Esophagus (tissue), 2 donors: Measurements from ENCODE around the gene KRT13. TPM values are rescaled to one million over a fixed set of nuclear protein-coding genes. Genes with fewer than 3 reads are reported as not detected.

Source experiments
- H3K27ac ChIP-seq, 2 donors: one replicate each; pipeline ENCODE4 v1.5.1; 2013; ENCODE audit warnings: low read depth in 2 of 2, mild to moderate bottlenecking in 2 of 2, inconsistent platforms in 1 of 2, low read length in 1 of 2, moderate library complexity in 1 of 2
- H3K27me3 ChIP-seq, 2 donors: one replicate each; pipeline ENCODE4 v1.6.1; 2013; ENCODE audit warnings: low read length in 2 of 2, control low read depth in 1 of 2, mild to moderate bottlenecking in 1 of 2; ENCODE audit not compliant: insufficient read depth in 2 of 2, control insufficient read depth in 1 of 2
- H3K36me3 ChIP-seq, 2 donors: one replicate each; pipeline ENCODE4 v1.6.1; 2013; ENCODE audit warnings: low read length in 1 of 2; ENCODE audit not compliant: control insufficient read depth in 2 of 2, insufficient read depth in 2 of 2
- H3K4me1 ChIP-seq, 2 donors: one replicate each; pipeline ENCODE4 v1.6.1; 2013; ENCODE audit warnings: low read length in 1 of 2; ENCODE audit not compliant: control insufficient read depth in 2 of 2, insufficient read depth in 2 of 2
- H3K4me3 ChIP-seq, 2 donors: one replicate each; pipeline ENCODE4 v1.5.1; 2013; ENCODE audit warnings: low read length in 2 of 2, mild to moderate bottlenecking in 2 of 2, low read depth in 1 of 2, moderate library complexity in 1 of 2
- H3K9me3 ChIP-seq, 2 donors: one replicate each; pipeline ENCODE4 v1.6.1; 2013; ENCODE audit warnings: mild to moderate bottlenecking in 2 of 2, low read depth in 1 of 2, low read length in 1 of 2, moderate library complexity in 1 of 2; ENCODE audit not compliant: control insufficient read depth in 2 of 2, insufficient read depth in 1 of 2
- WGBS, 2 donors: extraction: QIAGEN DNeasy Blood & Tissue Kit; methylation state at CpG; one replicate each; pipeline ENCODE4 v1.1.7; 2013; 5-methylcytosine and 5-hydroxymethylcytosine counted together
- polyA plus RNA-seq, 2 donors: library from polyadenylated mRNA; stranded (reverse); fragments of 200-250 nt; gene quantifications; one replicate each; pipeline ENCODE4 v1.2.3, GENCODE V29; 2013
- donor health status: healthy with polysubstance abuse.
- donor health status: Bipolar disorder and iron deficiency.

KRT13 gene
- polyA plus RNA-seq, 2 donors: 46,015 to 60,858 TPM

GRCh38 chr17:41503202-41503601 lies 2.2 kb downstream of the KRT13 start:
- H3K9me3 ChIP-seq: no peaks in the 10 kb centered on the region
- 70 to 79% methylated on average over 9 of the region's 9 CpGs for WGBS, 2 donors
- peaks cover 0 to 2% of the 10 kb centered on the region in 2 donors for H3K4me1 ChIP-seq
- H3K36me3 ChIP-seq: peaks cover 0 to 10% of the 10 kb centered on the region in 2 donors
- H3K4me3 ChIP-seq: peak overlapping the region; percentile 56 to 70
- no peaks in the 10 kb centered on the region for H3K27me3 ChIP-seq
- peak overlapping the region; percentile 68 to 93 for H3K27ac ChIP-seq

- H3K4me3 ChIP-seq: peak overlapping the region; percentile 23 to 70
- 51 to 59% methylated on average over 15 of the region's 15 CpGs for WGBS, 2 donors
- no peaks in the 10 kb centered on the region for H3K9me3 ChIP-seq
- peaks cover 0 to 10% of the 10 kb centered on the region in 2 donors for H3K36me3 ChIP-seq
- peak overlapping the region; percentile 63 to 93 for H3K27ac ChIP-seq
- peaks cover 0 to 3% of the 10 kb centered on the region in 2 donors for H3K4me1 ChIP-seq
- no peaks in the 10 kb centered on the region for H3K27me3 ChIP-seq
Observed at GRCh38 chr17:41500131-41500911, 5.1 kb downstream of the KRT13 start.

GRCh38 chr17:41499714-41500113 lies 5.7 kb downstream of the KRT13 start:
- WGBS, 2 donors: 66% methylated on average over 5 of the region's 5 CpGs
- H3K36me3 ChIP-seq: peaks cover 0 to 10% of the 10 kb centered on the region in 2 donors
- no peaks in the 10 kb centered on the region for H3K27me3 ChIP-seq
- no peaks in the 10 kb centered on the region for H3K9me3 ChIP-seq
- peak overlapping the region; percentile 54 to 93 for H3K27ac ChIP-seq
- H3K4me1 ChIP-seq: peaks cover 0 to 3% of the 10 kb centered on the region in 2 donors
- H3K4me3 ChIP-seq: peak overlapping the region; percentile 9 to 32

- H3K27me3 ChIP-seq: no peaks in the 10 kb centered on the region
- 48 to 61% methylated on average over 6 of the region's 6 CpGs for WGBS, 2 donors
- H3K4me3 ChIP-seq: peak overlapping the region in 1 of 2 donors; percentile 24
- peak overlapping the region; percentile 54 to 93 for H3K27ac ChIP-seq
- peaks cover 3% of the 10 kb centered on the region in 2 donors for H3K4me1 ChIP-seq
- H3K36me3 ChIP-seq: peaks cover 0 to 10% of the 10 kb centered on the region in 2 donors
- no peaks in the 10 kb centered on the region for H3K9me3 ChIP-seq
Observed at GRCh38 chr17:41498276-41498675, 7.1 kb downstream of the KRT13 start.

- Histone ChIP-seq H3K27me3 (no peaks in the 10 kb centered on the region), H3K9me3 (no peaks in the 10 kb centered on the region), H3K4me1 (peaks cover 3% of the 10 kb centered on the region in 2 donors), H3K27ac (peak overlapping the region; percentile 0 to 81), H3K4me3 (no peak overlapping the region), H3K36me3 (no peaks in the 10 kb centered on the region)
- WGBS, 2 donors: 46 to 49% methylated on average over 12 of the region's 12 CpGs
Observed at GRCh38 chr17:41496803-41497484, 8.5 kb downstream of the KRT13 start.

GRCh38 chr17:41494524-41494923 lies 10.9 kb downstream of the KRT13 start:
- WGBS, 2 donors: 40 to 53% methylated on average over 2 of the region's 2 CpGs
- no peaks in the 10 kb centered on the region for H3K36me3 ChIP-seq
- peak overlapping the region in 1 of 2 donors; percentile 24 for H3K27ac ChIP-seq

GRCh38 chr17:41492771-41493170 lies 12.6 kb downstream of the KRT13 start:
- H3K27me3 ChIP-seq: no peaks in the 10 kb centered on the region
- no peaks in the 10 kb centered on the region for H3K9me3 ChIP-seq
- peaks cover 3% of the 10 kb centered on the region in 2 donors for H3K4me1 ChIP-seq
- no peaks in the 10 kb centered on the region for H3K36me3 ChIP-seq
- H3K27ac ChIP-seq: no peak overlapping the region
- WGBS, 2 donors: 46 to 47% methylated on average over 4 of the region's 4 CpGs
- no peak overlapping the region for H3K4me3 ChIP-seq

More at GRCh38 chr17:41494524-41494923, 10.9 kb downstream of the KRT13 start:
- Histone ChIP-seq H3K4me3 (no peak overlapping the region), H3K4me1 (peaks cover 3% of the 10 kb centered on the region in 2 donors), H3K27me3 (no peaks in the 10 kb centered on the region), H3K9me3 (no peaks in the 10 kb centered on the region)

- no peak overlapping the region for H3K27ac ChIP-seq
- H3K27me3 ChIP-seq: no peaks in the 10 kb centered on the region
- H3K36me3 ChIP-seq: no peaks in the 10 kb centered on the region
- 66 to 67% methylated on average over 6 of the region's 6 CpGs for WGBS, 2 donors
- no peaks in the 10 kb centered on the region for H3K9me3 ChIP-seq
- H3K4me3 ChIP-seq: no peak overlapping the region
- H3K4me1 ChIP-seq: peaks cover 3% of the 10 kb centered on the region in 2 donors
Observed at GRCh38 chr17:41492351-41492750, 13.1 kb downstream of the KRT13 start.

GRCh38 chr17:41491476-41491875 lies 13.9 kb downstream of the KRT13 start:
- no peaks in the 10 kb centered on the region for H3K27me3 ChIP-seq
- 77 to 81% methylated on average over 2 of the region's 2 CpGs for WGBS, 2 donors
- no peaks in the 10 kb centered on the region for H3K36me3 ChIP-seq
- H3K9me3 ChIP-seq: no peaks in the 10 kb centered on the region
- H3K27ac ChIP-seq: no peak overlapping the region
- H3K4me1 ChIP-seq: peaks cover 3% of the 10 kb centered on the region in 2 donors
- no peak overlapping the region for H3K4me3 ChIP-seq
